ENCODE data around the gene ZNF185. TPM values are rescaled to one million over a fixed set of nuclear protein-coding genes. Genes with fewer than 3 reads are reported as not detected.

The ZNF185 gene
- polyA plus RNA-seq, 4 donors: 0.45 to 1.8 (median 1.2) TPM

DNA sequence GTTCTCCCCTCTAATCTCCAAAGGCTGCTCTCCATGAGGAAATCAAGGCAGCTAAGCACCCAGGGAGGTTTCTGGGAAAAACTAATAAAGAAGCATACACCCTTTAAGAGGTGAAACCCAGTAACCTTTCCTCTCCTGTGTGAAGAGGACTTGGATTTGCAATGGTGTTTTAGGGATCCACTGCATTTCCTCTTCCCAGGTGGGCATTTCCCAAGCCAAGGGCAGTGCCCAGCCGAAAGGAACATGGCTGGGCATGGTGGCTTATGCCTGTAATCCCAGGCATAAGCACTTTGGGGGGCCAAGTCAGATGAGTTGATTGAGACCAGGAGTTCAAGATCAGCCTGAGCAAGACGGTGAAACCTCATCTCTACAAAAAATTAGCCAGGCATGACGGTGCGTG lies 5.4 kb upstream of the ZNF185 start:
- 74 to 94% (median 76%) methylated on average over 4 of the region's 4 CpGs for WGBS, 3 donors
- H3K4me3 ChIP-seq (ENCODE audit: low read depth in 1 of 3, low read length in 3 of 3): no peak overlapping the region
- H3K9me3 ChIP-seq (ENCODE audit: control insufficient read depth in 2 of 2, insufficient read depth in 1 of 2, low read depth in 1 of 2, low read length in 1 of 2): no peaks in the 10 kb centered on the region
- no peak overlapping the region for H3K27ac ChIP-seq (ENCODE audit: low read depth in 1 of 3, low read length in 2 of 3)
- DNase-seq (no peak), FAIRE-seq (no peak)
- H3K27me3 ChIP-seq (ENCODE audit: control insufficient read depth in 3 of 3, insufficient read depth in 3 of 3, low read length in 3 of 3): peaks cover 0 to 3% (median 0%) of the 10 kb centered on the region in 3 donors
- no peaks in the 10 kb centered on the region for H3K36me3 ChIP-seq (ENCODE audit: control insufficient read depth in 3 of 3, insufficient read depth in 2 of 3, low read depth in 1 of 3, low read length in 3 of 3)
- H3K4me1 ChIP-seq (ENCODE audit: control insufficient read depth in 3 of 3, insufficient read depth in 2 of 3, low read depth in 1 of 3, low read length in 2 of 3): no peaks in the 10 kb centered on the region

DNA sequence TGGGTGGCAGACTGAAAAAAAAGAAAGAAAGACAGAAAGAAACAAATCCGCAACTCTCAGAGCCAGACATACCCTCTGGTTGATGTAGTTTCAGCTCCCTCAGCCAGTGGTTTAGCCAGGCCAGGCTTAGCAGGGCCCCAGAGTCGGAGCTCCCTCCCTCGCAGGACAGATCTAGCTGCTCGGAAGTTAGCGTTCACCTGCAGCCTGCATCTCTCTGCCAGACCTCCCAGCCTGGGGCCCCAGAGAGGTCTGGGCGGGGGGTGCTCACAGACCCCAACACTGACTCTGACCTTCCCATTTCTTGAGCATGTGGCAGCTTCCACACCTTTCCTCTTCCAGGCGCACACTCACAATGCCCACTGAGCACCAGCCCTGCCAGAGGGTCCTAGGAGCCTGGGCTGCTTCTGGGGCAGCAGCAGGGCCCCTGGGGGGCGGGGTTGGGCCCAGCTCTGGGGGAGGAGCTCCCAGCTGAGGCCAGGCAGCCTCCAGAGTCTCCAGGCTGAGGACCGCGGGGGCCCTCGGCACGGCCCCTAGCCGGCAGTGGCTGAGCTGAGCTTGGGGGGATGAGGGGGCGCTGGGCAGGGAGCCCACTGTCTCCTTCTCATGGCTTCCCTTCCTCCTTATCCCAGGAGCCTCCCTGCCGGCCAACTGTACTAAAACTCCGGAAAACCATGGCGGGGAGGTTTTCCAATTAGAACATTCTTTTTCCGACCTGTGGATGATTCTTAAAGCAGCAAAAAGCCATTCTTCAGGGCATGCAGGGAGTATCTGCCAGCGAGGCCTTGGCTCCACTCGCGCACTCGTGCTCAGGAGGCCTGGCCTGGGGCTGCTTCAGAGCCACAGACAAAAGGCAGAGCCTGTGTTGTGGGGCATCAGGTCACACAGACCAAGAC lies 4.6 kb upstream of the ZNF185 start:
- no peaks in the 10 kb centered on the region for H3K4me1 ChIP-seq (ENCODE audit: control insufficient read depth in 3 of 3, insufficient read depth in 2 of 3, low read depth in 1 of 3, low read length in 2 of 3)
- no peak for FAIRE-seq
- H3K9me3 ChIP-seq (ENCODE audit: control insufficient read depth in 2 of 2, insufficient read depth in 1 of 2, low read depth in 1 of 2, low read length in 1 of 2): no peaks in the 10 kb centered on the region
- H3K27ac ChIP-seq (ENCODE audit: low read depth in 1 of 3, low read length in 2 of 3): no peak overlapping the region
- WGBS, 3 donors: 64 to 90% (median 72%) methylated on average over 15 to 22 of the region's 22 CpGs
- peaks cover 0 to 3% (median 0%) of the 10 kb centered on the region in 3 donors for H3K27me3 ChIP-seq (ENCODE audit: control insufficient read depth in 3 of 3, insufficient read depth in 3 of 3, low read length in 3 of 3)
- H3K36me3 ChIP-seq (ENCODE audit: control insufficient read depth in 3 of 3, insufficient read depth in 2 of 3, low read depth in 1 of 3, low read length in 3 of 3): no peaks in the 10 kb centered on the region
- DNase-seq: no peak
- H3K4me3 ChIP-seq (ENCODE audit: low read depth in 1 of 3, low read length in 3 of 3): no peak overlapping the region

DNA sequence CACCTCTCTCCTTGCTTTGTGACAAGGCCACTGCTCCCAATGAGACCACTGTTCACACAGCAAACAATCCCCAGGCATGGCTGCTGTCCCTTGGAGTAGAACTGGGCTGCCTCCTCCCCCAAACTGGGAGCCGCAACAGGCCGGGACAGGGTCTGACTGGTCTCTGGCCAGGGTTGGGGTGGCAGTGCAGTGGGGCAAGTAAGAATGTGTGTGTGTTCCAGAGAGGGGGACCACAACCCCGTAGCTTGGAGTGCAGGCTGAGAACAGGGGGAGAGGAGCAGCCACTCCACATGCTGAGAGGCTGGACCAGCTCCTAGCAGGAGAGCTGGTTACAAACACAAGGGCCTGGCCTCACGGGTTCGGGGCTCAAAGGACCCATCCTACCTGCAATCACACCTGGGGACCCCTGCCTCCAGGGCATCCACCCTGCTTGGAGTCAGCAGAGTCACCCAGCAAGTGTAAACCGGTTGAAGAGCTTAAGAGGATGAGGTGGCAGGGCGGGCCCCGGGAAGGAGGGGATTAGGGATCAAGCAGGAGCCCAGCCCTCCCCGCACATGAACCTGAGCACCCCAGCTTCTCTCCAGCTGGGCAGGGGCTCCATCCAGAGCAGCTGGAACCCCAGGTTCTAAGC lies 3.8 kb upstream of the ZNF185 start:
- Histone ChIP-seq H3K36me3 (ENCODE audit: control insufficient read depth in 3 of 3, insufficient read depth in 2 of 3, low read depth in 1 of 3, low read length in 3 of 3) (no peaks in the 10 kb centered on the region), H3K4me3 (ENCODE audit: low read depth in 1 of 3, low read length in 3 of 3) (no peak overlapping the region), H3K4me1 (ENCODE audit: control insufficient read depth in 3 of 3, insufficient read depth in 2 of 3, low read depth in 1 of 3, low read length in 2 of 3) (no peaks in the 10 kb centered on the region), H3K9me3 (ENCODE audit: control insufficient read depth in 2 of 2, insufficient read depth in 1 of 2, low read depth in 1 of 2, low read length in 1 of 2) (no peaks in the 10 kb centered on the region), H3K27me3 (ENCODE audit: control insufficient read depth in 3 of 3, insufficient read depth in 3 of 3, low read length in 3 of 3) (peaks cover 0 to 3% (median 0%) of the 10 kb centered on the region in 3 donors), H3K27ac (ENCODE audit: low read depth in 1 of 3, low read length in 2 of 3) (no peak overlapping the region)
- WGBS, 3 donors: 78 to 94% (median 88%) methylated on average over 8 to 9 of the region's 9 CpGs
- FAIRE-seq (no peak), DNase-seq (no peak)

DNA sequence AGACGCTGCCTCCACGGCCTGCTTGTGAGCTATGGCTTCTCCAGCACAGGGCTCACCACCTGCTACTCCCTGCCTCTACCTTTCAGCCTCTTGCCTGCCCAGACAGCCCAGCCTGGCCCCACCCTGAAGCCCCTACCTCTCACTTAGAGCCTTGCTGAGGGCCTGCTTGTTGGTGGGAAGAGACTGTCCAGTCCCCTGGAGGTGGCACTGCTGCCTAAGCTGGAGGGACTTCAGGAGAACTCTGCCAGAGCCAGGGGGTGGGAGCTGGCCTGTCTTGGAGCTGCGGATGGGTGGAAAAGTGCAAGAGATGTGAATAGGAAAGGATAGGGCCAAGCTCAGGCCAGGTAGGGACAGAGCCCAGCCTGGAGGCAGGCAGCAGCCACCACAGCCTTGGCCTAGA lies 2.7 kb upstream of the ZNF185 start:
- 76 to 83% (median 82%) methylated on average over 3 of the region's 3 CpGs for WGBS, 3 donors
- H3K27me3 ChIP-seq (ENCODE audit: control insufficient read depth in 3 of 3, insufficient read depth in 3 of 3, low read length in 3 of 3): no peaks in the 10 kb centered on the region
- no peaks in the 10 kb centered on the region for H3K4me1 ChIP-seq (ENCODE audit: control insufficient read depth in 3 of 3, insufficient read depth in 2 of 3, low read depth in 1 of 3, low read length in 2 of 3)
- FAIRE-seq (no peak), DNase-seq (no peak)
- no peaks in the 10 kb centered on the region for H3K36me3 ChIP-seq (ENCODE audit: control insufficient read depth in 3 of 3, insufficient read depth in 2 of 3, low read depth in 1 of 3, low read length in 3 of 3)
- no peak overlapping the region for H3K4me3 ChIP-seq (ENCODE audit: low read depth in 1 of 3, low read length in 3 of 3)
- H3K9me3 ChIP-seq (ENCODE audit: control insufficient read depth in 2 of 2, insufficient read depth in 1 of 2, low read depth in 1 of 2, low read length in 1 of 2): no peaks in the 10 kb centered on the region
- H3K27ac ChIP-seq (ENCODE audit: low read depth in 1 of 3, low read length in 2 of 3): no peak overlapping the region

DNA sequence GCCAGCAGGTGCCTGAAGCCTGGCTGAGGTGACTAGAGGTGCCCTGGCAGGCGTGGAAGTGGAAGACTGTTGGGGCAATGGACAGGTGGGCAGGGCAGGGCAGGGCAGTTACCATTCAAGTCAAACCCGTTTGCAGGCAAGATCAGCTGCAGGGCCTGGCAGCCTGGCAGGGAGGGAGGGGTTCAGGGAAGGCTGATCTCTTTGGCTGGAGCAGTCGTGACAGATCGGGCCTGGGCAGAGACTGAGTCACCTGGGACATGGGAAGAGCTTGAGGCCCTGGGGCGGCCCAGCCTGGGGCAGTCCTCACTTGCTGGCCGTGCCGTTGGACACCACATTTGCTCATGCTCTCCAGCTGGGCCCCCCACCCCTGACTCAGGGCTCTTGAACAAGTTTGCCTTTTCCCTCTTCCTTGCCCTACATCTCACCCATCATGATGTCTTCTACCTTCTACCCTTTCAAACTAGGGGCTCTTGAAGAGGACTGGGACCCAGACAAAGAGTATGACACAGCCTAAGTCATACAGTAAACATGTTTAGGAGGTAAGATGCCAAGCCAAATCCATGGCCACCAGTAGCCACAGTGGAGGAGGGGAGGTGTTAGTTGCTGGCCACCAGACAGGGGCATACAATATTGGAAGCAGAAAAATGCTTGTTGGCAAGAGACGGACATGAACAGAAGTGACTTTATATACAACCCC lies 2.0 kb upstream of the ZNF185 start:
- Histone ChIP-seq H3K4me1 (ENCODE audit: control insufficient read depth in 3 of 3, insufficient read depth in 2 of 3, low read depth in 1 of 3, low read length in 2 of 3) (no peaks in the 10 kb centered on the region), H3K36me3 (ENCODE audit: control insufficient read depth in 3 of 3, insufficient read depth in 2 of 3, low read depth in 1 of 3, low read length in 3 of 3) (no peaks in the 10 kb centered on the region), H3K27ac (ENCODE audit: low read depth in 1 of 3, low read length in 2 of 3) (no peak overlapping the region), H3K9me3 (ENCODE audit: control insufficient read depth in 2 of 2, insufficient read depth in 1 of 2, low read depth in 1 of 2, low read length in 1 of 2) (no peaks in the 10 kb centered on the region), H3K4me3 (ENCODE audit: low read depth in 1 of 3, low read length in 3 of 3) (no peak overlapping the region), H3K27me3 (ENCODE audit: control insufficient read depth in 3 of 3, insufficient read depth in 3 of 3, low read length in 3 of 3) (no peaks in the 10 kb centered on the region)
- 46 to 73% (median 63%) methylated on average over 5 to 8 of the region's 8 CpGs for WGBS, 3 donors
- FAIRE-seq (no peak), DNase-seq (peak in 1 of 2 donors; percentile 48)

DNA sequence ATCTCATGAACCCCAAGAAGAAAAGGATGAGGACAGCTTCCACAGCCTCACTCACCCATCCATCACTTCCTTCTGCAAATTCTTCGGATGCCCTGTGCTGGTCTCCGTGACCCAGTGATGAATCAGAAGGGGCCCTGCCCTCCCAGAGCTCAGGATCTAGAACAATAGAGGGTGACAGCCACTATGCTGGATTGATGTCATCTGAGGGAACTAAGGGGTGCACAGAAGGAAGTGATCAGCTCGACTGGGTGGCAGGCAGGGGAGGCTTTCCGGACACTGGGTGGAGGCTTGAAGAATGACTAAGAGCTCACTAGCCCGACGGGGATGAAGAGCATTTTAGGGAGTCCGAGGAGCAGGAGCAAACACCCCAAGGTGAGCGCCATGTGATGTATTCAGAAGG lies 1.4 kb upstream of the ZNF185 start:
- no peaks in the 10 kb centered on the region for H3K36me3 ChIP-seq (ENCODE audit: control insufficient read depth in 3 of 3, insufficient read depth in 2 of 3, low read depth in 1 of 3, low read length in 3 of 3)
- no peaks in the 10 kb centered on the region for H3K4me1 ChIP-seq (ENCODE audit: control insufficient read depth in 3 of 3, insufficient read depth in 2 of 3, low read depth in 1 of 3, low read length in 2 of 3)
- no peak for DNase-seq
- FAIRE-seq: no peak
- H3K4me3 ChIP-seq (ENCODE audit: low read depth in 1 of 3, low read length in 3 of 3): no peak overlapping the region
- no peaks in the 10 kb centered on the region for H3K27me3 ChIP-seq (ENCODE audit: control insufficient read depth in 3 of 3, insufficient read depth in 3 of 3, low read length in 3 of 3)
- WGBS, 3 donors: 64 to 85% (median 73%) methylated on average over 8 of the region's 8 CpGs
- no peak overlapping the region for H3K27ac ChIP-seq (ENCODE audit: low read depth in 1 of 3, low read length in 2 of 3)
- no peaks in the 10 kb centered on the region for H3K9me3 ChIP-seq (ENCODE audit: control insufficient read depth in 2 of 2, insufficient read depth in 1 of 2, low read depth in 1 of 2, low read length in 1 of 2)

DNA sequence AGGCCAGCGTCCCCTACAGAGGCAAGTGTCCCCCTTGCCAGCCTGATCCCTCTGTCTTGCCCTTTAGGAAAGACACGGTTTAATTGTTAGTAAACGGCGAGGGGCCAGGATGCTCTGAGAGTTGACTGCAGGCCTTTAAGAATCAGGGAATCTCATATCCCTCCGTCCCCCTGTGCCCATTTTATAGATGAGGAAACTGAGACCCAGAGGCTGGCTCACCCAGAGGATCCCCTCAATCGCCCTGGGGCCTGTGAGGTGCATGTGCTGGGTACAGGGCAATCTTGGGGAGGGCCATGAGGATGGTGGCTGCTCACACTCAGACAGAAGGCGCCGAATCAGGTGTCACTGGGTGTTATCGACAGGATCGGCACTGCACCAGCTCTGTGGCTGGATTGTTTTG lies 575 bp downstream of the ZNF185 start:
- H3K27ac ChIP-seq (ENCODE audit: low read depth in 1 of 3, low read length in 2 of 3): no peak overlapping the region
- no peaks in the 10 kb centered on the region for H3K4me1 ChIP-seq (ENCODE audit: control insufficient read depth in 3 of 3, insufficient read depth in 2 of 3, low read depth in 1 of 3, low read length in 2 of 3)
- H3K36me3 ChIP-seq (ENCODE audit: control insufficient read depth in 3 of 3, insufficient read depth in 2 of 3, low read depth in 1 of 3, low read length in 3 of 3): no peaks in the 10 kb centered on the region
- whole genome bisulfite sequencing, 3 donors: 46 to 74% (median 70%) methylated on average over 10 of the region's 10 CpGs
- H3K4me3 ChIP-seq (ENCODE audit: low read depth in 1 of 3, low read length in 3 of 3): no peak overlapping the region
- DNase-seq (no peak), FAIRE-seq (no peak)
- no peaks in the 10 kb centered on the region for H3K27me3 ChIP-seq (ENCODE audit: control insufficient read depth in 3 of 3, insufficient read depth in 3 of 3, low read length in 3 of 3)
- H3K9me3 ChIP-seq (ENCODE audit: control insufficient read depth in 2 of 2, insufficient read depth in 1 of 2, low read depth in 1 of 2, low read length in 1 of 2): no peaks in the 10 kb centered on the region

DNA sequence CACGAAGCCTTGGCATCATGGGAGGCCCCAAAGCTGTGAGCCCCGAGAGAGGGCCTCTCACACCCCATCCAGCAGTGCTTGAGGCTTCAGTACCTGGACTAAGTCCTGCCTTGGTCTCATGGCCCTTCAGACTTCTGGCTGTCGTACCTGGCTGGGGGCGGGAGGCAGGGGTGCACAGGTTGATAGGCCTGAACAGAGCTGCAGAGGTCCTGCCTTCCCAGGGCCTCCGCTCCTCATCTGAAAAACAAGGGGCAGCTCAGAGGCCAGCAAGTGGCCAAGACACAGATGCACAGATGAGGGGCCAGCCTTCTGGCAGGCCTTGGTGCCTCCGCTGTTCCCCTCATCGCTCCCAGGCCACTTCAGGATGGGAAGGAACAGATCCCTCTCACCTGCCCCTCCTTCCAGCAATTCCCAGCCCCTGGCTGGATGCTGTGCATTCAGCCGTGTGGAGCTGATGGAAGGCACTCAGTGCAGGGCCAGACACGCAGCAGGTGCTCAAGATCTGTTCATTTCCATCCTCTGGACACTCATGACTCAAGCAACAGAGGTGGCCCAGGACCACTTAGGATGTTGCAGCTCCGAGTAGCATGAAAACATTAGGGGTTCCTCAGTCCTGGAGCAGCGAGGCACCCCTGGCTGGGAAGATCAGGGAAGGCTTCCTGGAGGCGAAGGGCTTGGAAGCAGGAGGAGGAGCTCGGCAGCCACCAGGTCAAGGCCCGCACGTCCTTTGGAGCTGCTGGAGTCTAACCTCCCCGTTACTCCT lies 1.4 kb downstream of the ZNF185 start:
- H3K36me3 ChIP-seq (ENCODE audit: control insufficient read depth in 3 of 3, insufficient read depth in 2 of 3, low read depth in 1 of 3, low read length in 3 of 3): no peaks in the 10 kb centered on the region
- no peak for FAIRE-seq
- no peak overlapping the region for H3K4me3 ChIP-seq (ENCODE audit: low read depth in 1 of 3, low read length in 3 of 3)
- H3K27ac ChIP-seq (ENCODE audit: low read depth in 1 of 3, low read length in 2 of 3): no peak overlapping the region
- H3K9me3 ChIP-seq (ENCODE audit: control insufficient read depth in 2 of 2, insufficient read depth in 1 of 2, low read depth in 1 of 2, low read length in 1 of 2): no peaks in the 10 kb centered on the region
- WGBS, 3 donors: 78 to 91% (median 91%) methylated on average over 15 to 16 of the region's 16 CpGs
- H3K4me1 ChIP-seq (ENCODE audit: control insufficient read depth in 3 of 3, insufficient read depth in 2 of 3, low read depth in 1 of 3, low read length in 2 of 3): no peaks in the 10 kb centered on the region
- DNase-seq: no peak
- H3K27me3 ChIP-seq (ENCODE audit: control insufficient read depth in 3 of 3, insufficient read depth in 3 of 3, low read length in 3 of 3): no peaks in the 10 kb centered on the region

Data from small intestine (tissue), 7 donors.